ENCODE data around the gene ASAP2.

ASAP2 gene

DNA sequence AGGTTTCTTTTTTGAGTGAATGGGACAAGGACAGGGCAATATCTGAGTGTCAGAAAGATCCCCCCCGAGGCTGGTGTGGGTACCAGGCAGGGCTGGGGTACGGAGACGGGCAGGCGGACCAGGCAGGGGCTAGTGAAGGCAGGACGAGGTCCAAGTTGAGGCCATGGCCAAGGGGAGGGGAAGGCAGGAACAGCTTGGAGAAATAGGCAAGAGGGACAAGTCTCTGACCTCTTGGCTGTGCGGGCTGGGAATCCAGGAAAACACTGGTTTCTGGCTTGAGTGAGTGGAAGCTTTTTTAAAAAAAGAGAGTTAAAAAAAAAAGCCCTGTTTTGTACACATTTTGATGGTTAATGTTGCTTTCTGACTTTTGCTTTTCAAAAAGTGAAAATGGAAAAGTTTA, 30.3 kb downstream of the ASAP2 start:
- Histone ChIP-seq H3K36me3 (ENCODE audit: insufficient read depth, low read length) (no peaks in the 10 kb centered on the region), H3K9ac (ENCODE audit: insufficient read length) (no peak overlapping the region), H3K4me3 (no peak overlapping the region), H3K9me3 (ENCODE audit: low read depth, low read length) (no peaks in the 10 kb centered on the region), H3K27ac (no peak overlapping the region)
- TF ChIP-seq FOXP2 (optimal IDR thresholded peaks at IDR 0.05; ENCODE audit: control extremely low read depth, extremely low read length, insufficient read depth) (no peak), EZH2 (IDR thresholded peaks at IDR 0.05) (no peak), POLR2AphosphoS5 (IDR thresholded peaks at IDR 0.05; ENCODE audit: borderline replicate concordance, low read depth, low read length) (no peak)
- DNase-seq (ENCODE audit: low read depth, low spot score), result no peak

GRCh38 chr2:9237831-9238230, 31.2 kb downstream of the ASAP2 start:
- TF ChIP-seq EZH2 (IDR thresholded peaks at IDR 0.05) (no peak), POLR2AphosphoS5 (IDR thresholded peaks at IDR 0.05; ENCODE audit: borderline replicate concordance, low read depth, low read length) (no peak), FOXP2 (optimal IDR thresholded peaks at IDR 0.05; ENCODE audit: control extremely low read depth, extremely low read length, insufficient read depth) (no peak)
- no peaks in the 10 kb centered on the region for H3K36me3 ChIP-seq (ENCODE audit: insufficient read depth, low read length)
- H3K4me3 ChIP-seq, result no peak overlapping the region
- DNase-seq (ENCODE audit: low read depth, low spot score), result no peak
- no peak overlapping the region for H3K9ac ChIP-seq (ENCODE audit: insufficient read length)
- no peak overlapping the region for H3K27ac ChIP-seq
- H3K9me3 ChIP-seq (ENCODE audit: low read depth, low read length), result no peaks in the 10 kb centered on the region

DNA sequence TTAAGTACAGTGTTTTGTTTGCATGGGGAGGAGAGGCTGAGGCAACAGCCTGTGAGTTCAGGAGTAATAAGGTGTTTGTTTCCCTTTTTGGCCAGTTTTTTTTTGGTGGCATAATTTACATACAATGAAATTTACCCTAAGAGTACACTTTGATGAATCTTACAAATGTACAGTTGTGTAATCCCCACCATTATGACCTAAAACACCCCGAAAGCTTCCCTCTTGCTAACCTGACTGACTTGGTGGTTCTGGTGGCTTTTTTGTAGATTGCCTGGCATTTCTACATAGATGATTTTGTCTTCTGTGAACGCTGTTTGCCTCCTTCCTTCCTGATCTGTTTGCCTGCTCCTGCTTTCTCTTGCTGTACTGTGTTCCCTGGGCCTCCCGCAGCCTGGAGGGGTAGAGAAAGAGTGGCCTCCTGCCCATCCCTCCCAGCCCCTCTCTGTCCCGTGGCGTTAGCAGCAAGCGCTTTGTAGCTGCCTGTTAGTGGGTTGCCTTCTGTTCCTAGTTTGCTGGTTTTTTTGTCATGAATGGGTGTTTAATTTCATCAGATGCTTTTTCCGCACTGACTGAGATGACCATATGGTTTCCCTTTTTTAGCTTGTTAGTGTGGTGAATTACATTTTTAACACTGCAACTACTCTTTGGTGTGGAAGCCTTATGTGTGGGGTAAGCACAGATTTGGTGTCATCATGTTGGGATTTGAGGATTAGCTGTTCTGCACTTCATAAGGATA, 32.1 kb downstream of the ASAP2 start:
- Histone ChIP-seq H3K9ac (ENCODE audit: insufficient read length) (no peak overlapping the region), H3K27ac (no peak overlapping the region), H3K4me3 (no peak overlapping the region), H3K9me3 (ENCODE audit: low read depth, low read length) (no peaks in the 10 kb centered on the region), H3K36me3 (ENCODE audit: insufficient read depth, low read length) (no peaks in the 10 kb centered on the region)
- no peak for DNase-seq (ENCODE audit: low read depth, low spot score)
- TF ChIP-seq FOXP2 (optimal IDR thresholded peaks at IDR 0.05; ENCODE audit: control extremely low read depth, extremely low read length, insufficient read depth) (no peak), POLR2AphosphoS5 (IDR thresholded peaks at IDR 0.05; ENCODE audit: borderline replicate concordance, low read depth, low read length) (no peak), EZH2 (IDR thresholded peaks at IDR 0.05) (no peak)

DNA sequence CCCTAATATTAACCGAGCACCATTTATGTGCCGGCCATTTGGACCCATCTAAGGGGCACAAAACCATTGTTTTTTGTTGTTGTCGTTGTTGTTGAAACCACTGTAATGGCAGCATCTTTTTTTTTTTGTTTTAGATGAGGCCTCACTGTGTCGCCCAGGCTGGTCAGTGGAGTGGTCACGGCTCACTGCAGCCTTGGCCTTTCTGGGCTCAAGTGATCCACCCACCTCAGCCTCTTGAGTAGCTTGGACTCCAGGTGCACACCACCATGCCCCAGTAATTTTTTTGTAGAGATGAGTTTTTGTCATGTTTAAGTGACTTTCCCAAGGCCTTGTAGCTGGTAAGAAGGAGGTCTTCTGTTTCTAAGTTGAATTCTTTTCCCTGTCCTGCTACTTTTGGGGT, 33.0 kb downstream of the ASAP2 start:
- H3K27ac ChIP-seq, result no peak overlapping the region
- no peak for DNase-seq (ENCODE audit: low read depth, low spot score)
- TF ChIP-seq FOXP2 (optimal IDR thresholded peaks at IDR 0.05; ENCODE audit: control extremely low read depth, extremely low read length, insufficient read depth) (no peak), POLR2AphosphoS5 (IDR thresholded peaks at IDR 0.05; ENCODE audit: borderline replicate concordance, low read depth, low read length) (no peak), EZH2 (IDR thresholded peaks at IDR 0.05) (no peak)
- H3K4me3 ChIP-seq, result no peak overlapping the region
- H3K36me3 ChIP-seq (ENCODE audit: insufficient read depth, low read length), result no peaks in the 10 kb centered on the region
- no peak overlapping the region for H3K9ac ChIP-seq (ENCODE audit: insufficient read length)
- no peaks in the 10 kb centered on the region for H3K9me3 ChIP-seq (ENCODE audit: low read depth, low read length)

GRCh38 chr2:9240745-9241144, 34.1 kb downstream of the ASAP2 start:
- Histone ChIP-seq H3K9ac (ENCODE audit: insufficient read length) (no peak overlapping the region), H3K4me3 (no peak overlapping the region), H3K27ac (no peak overlapping the region), H3K36me3 (ENCODE audit: insufficient read depth, low read length) (no peaks in the 10 kb centered on the region), H3K9me3 (ENCODE audit: low read depth, low read length) (no peaks in the 10 kb centered on the region)
- TF ChIP-seq POLR2AphosphoS5 (IDR thresholded peaks at IDR 0.05; ENCODE audit: borderline replicate concordance, low read depth, low read length) (no peak), EZH2 (IDR thresholded peaks at IDR 0.05) (no peak), FOXP2 (optimal IDR thresholded peaks at IDR 0.05; ENCODE audit: control extremely low read depth, extremely low read length, insufficient read depth) (no peak)
- DNase-seq (ENCODE audit: low read depth, low spot score), result no peak

- H3K27ac ChIP-seq, result no peak overlapping the region
- TF ChIP-seq EZH2 (IDR thresholded peaks at IDR 0.05) (no peak), FOXP2 (optimal IDR thresholded peaks at IDR 0.05; ENCODE audit: control extremely low read depth, extremely low read length, insufficient read depth) (no peak), POLR2AphosphoS5 (IDR thresholded peaks at IDR 0.05; ENCODE audit: borderline replicate concordance, low read depth, low read length) (no peak)
- no peak overlapping the region for H3K4me3 ChIP-seq
- no peaks in the 10 kb centered on the region for H3K36me3 ChIP-seq (ENCODE audit: insufficient read depth, low read length)
- H3K9ac ChIP-seq (ENCODE audit: insufficient read length), result no peak overlapping the region
- no peak for DNase-seq (ENCODE audit: low read depth, low spot score)
- no peaks in the 10 kb centered on the region for H3K9me3 ChIP-seq (ENCODE audit: low read depth, low read length)
Observed at GRCh38 chr2:9241233-9241632, 34.6 kb downstream of the ASAP2 start.

GRCh38 chr2:9243357-9243756, 36.7 kb downstream of the ASAP2 start:
- no peaks in the 10 kb centered on the region for H3K36me3 ChIP-seq (ENCODE audit: insufficient read depth, low read length)
- no peaks in the 10 kb centered on the region for H3K9me3 ChIP-seq (ENCODE audit: low read depth, low read length)
- no peak overlapping the region for H3K9ac ChIP-seq (ENCODE audit: insufficient read length)
- H3K27ac ChIP-seq, result no peak overlapping the region
- H3K4me3 ChIP-seq, result no peak overlapping the region
- TF ChIP-seq EZH2 (IDR thresholded peaks at IDR 0.05), result no peak
- no peak for TF ChIP-seq FOXP2 (optimal IDR thresholded peaks at IDR 0.05; ENCODE audit: control extremely low read depth, extremely low read length, insufficient read depth)
- no peak for TF ChIP-seq POLR2AphosphoS5 (IDR thresholded peaks at IDR 0.05; ENCODE audit: borderline replicate concordance, low read depth, low read length)
- no peak for DNase-seq (ENCODE audit: low read depth, low spot score)

DNA sequence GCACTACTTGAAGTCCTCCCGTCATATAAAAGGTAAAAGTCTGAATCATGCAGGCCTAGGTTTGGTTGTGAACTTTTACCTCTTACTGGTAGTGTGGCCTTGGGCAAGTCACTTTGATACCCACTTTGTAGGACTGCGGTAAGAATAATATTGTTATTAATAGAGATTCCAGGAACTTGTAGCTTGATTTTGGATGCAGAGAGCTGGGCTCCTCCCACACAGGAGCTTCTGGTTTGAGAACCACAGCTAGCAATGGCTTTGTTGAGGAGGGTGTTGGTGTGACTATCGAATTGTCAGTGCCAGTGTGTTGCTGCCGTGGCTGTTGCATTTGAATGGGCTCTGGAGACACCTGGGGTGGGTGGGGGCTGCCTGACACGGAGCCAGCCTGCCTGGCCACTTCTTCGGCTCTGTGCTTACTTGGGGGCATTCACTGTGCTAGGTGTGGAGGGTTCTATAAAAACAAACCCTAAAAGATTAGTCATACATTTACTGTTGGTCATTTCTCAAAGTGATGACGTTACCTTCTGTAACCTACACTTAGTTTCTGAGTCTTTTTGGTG, 38.5 kb downstream of the ASAP2 start:
- Histone ChIP-seq H3K4me3 (no peak overlapping the region), H3K36me3 (ENCODE audit: insufficient read depth, low read length) (no peaks in the 10 kb centered on the region), H3K27ac (no peak overlapping the region), H3K9ac (ENCODE audit: insufficient read length) (no peak overlapping the region), H3K9me3 (ENCODE audit: low read depth, low read length) (no peaks in the 10 kb centered on the region)
- TF ChIP-seq FOXP2 (optimal IDR thresholded peaks at IDR 0.05; ENCODE audit: control extremely low read depth, extremely low read length, insufficient read depth), result no peak
- no peak for TF ChIP-seq EZH2 (IDR thresholded peaks at IDR 0.05)
- no peak for TF ChIP-seq POLR2AphosphoS5 (IDR thresholded peaks at IDR 0.05; ENCODE audit: borderline replicate concordance, low read depth, low read length)
- no peak for DNase-seq (ENCODE audit: low read depth, low spot score)

Measured in SK-N-MC (cell line).